Activated naive CD4-positive, alpha-beta T cell treated with anti-CD3 and anti-CD28 coated beads for 36 hours (primary cell): ENCODE measurements around the gene C1orf159. TPM values are rescaled to one million over a fixed set of nuclear protein-coding genes. Genes with fewer than 3 reads are reported as not detected.

Experiments
- CTCF ChIA-PET: fragments of 350-600 bp; sonication (Branson Sonifier 250); formaldehyde crosslinking; loops from one replicate; lab custom pipeline; 2021; ENCODE audit warnings: antibody characterized with exemption; lab: Charles Lee
- DNase-seq: peaks from one replicate; pipeline ENCODE4 v3.0.0-alpha.2; 2020
- H3K27ac Mint-ChIP-seq: one replicate; pipeline ENCODE4 v1.8.0; 2021; ENCODE audit warnings: mild to moderate bottlenecking, mixed read lengths
- H3K27me3 Mint-ChIP-seq: one replicate; pipeline ENCODE4 v1.8.0; 2021; ENCODE audit warnings: low read depth, mixed read lengths
- H3K36me3 Mint-ChIP-seq: one replicate; pipeline ENCODE4 v1.8.0; 2021; ENCODE audit warnings: low read depth, mixed read lengths
- H3K4me1 Mint-ChIP-seq: one replicate; pipeline ENCODE4 v1.8.0; 2021; ENCODE audit warnings: low read depth, mixed read lengths
- H3K4me3 Mint-ChIP-seq: one replicate; pipeline ENCODE4 v1.8.0; 2021; ENCODE audit warnings: mild to moderate bottlenecking, moderate library complexity, mixed read lengths
- H3K9me3 Mint-ChIP-seq: one replicate; pipeline ENCODE4 v1.8.0; 2021; ENCODE audit warnings: mixed read lengths
- intact Hi-C: fragments of 100-400 bp; cut with micrococcal nuclease; formaldehyde crosslinking; loops from one replicate; pipeline ENCODE4 v1.15.1; 2023
- total RNA-seq, 2 experiments: library from RNA; stranded (reverse); gene quantifications; one replicate each; pipeline ENCODE4 v1.2.3, GENCODE V29; 2021

C1orf159 gene
- total RNA-seq, 2 experiments from 2014 or later = 14.9 to 18.6 TPM

- Mint-ChIP-seq H3K36me3 (no peaks in the 10 kb centered on the region), H3K4me1 (peaks cover 11% of the 10 kb centered on the region), H3K4me3 (no peak overlapping the region), H3K9me3 (no peaks in the 10 kb centered on the region), H3K27ac (no peak overlapping the region), H3K27me3 (no peaks in the 10 kb centered on the region)
- DNase-seq = no peak
- CTCF ChIA-PET = interaction anchor here (0.6 to 4.4 kb wide), 5 partner anchors 110 to 172 kb away, joined by 3 to 43 read pairs (median 3); no protein-coding TSS in a partner anchor
- intact Hi-C loops = no loop called here
Observed at GRCh38 chr1:1119272-1119890, 3.5 kb upstream of the C1orf159 start.

DNA sequence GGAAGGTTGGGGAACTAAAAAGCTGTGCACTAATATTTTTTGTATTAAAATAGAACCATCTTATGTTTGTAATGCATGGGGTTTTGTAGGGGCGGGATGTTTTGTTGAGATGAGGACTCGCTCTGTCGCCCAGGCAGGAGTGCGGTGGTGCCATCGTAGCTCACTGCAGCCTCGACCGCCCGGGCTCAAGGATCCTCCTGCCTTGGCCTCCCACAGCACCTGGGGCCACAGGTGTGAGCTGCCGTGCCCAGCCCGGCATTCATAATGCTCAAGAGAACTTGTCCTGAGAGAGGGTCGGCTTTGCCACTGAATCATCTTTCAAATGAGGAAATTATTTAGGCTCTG is 3.0 kb upstream of the C1orf159 start:
- Mint-ChIP-seq H3K4me3 (no peak overlapping the region), H3K36me3 (no peaks in the 10 kb centered on the region), H3K27me3 (no peaks in the 10 kb centered on the region), H3K9me3 (no peaks in the 10 kb centered on the region), H3K4me1 (peaks cover 11% of the 10 kb centered on the region), H3K27ac (no peak overlapping the region)
- intact Hi-C loops = no loop called here
- no peak for DNase-seq
- CTCF ChIA-PET = interaction anchor here (1.2 to 4.4 kb wide), 4 partner anchors 111 to 173 kb away, joined by 3 to 43 read pairs (median 4); no protein-coding TSS in a partner anchor

DNA sequence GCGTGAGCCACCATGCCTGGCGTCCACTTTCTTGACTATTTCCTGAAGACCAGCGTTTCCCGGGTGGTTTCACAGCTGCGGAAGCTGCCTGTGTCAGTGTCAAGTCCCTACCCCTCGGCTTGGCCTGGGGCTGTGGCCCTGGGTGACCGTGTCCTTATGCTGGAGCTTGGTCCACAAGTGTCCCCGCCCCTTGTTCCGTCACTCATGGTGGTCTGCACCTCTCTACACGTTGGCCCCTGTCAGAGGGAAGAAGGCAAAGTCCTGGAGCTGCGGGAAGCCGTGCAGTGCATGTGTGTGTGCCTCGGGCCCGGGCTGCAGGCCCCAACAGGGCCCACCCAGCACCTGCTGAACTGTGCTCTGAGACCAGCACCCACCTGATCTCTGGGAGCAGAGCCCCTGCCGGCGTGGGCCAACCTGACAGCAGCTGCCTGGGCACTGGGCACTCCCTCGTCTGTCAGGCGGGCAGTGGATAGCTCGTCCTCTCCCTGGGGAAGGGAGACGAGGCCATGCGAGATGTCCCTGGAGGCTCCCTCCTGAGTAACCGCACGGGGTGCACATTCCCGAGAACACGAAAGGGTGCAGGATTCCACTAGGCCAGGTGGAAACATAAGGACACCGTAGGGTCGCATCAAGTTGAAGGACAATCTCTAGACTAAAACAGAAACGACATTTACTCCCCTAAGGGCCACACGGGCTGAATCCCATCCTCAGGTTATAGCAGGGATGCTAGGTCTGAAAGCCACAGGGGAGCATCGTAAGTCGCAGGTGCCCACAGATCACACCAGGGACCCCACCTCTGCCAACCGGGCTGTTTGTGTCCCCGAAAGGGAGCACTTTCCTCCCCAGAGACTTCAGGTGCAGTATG is 2.4 kb upstream of the C1orf159 start:
- Mint-ChIP-seq H3K36me3 (peaks cover 5% of the 10 kb centered on the region), H3K4me3 (no peak overlapping the region), H3K27ac (no peak overlapping the region), H3K27me3 (no peaks in the 10 kb centered on the region), H3K9me3 (peaks cover 3% of the 10 kb centered on the region), H3K4me1 (peaks cover 13% of the 10 kb centered on the region)
- CTCF ChIA-PET = interaction anchor here (0.6 to 1.2 kb wide), 3 partner anchors 24 to 174 kb away, joined by 3 to 4 read pairs (median 3); no protein-coding TSS in a partner anchor
- intact Hi-C loops = no loop called here
- no peak for DNase-seq

DNA sequence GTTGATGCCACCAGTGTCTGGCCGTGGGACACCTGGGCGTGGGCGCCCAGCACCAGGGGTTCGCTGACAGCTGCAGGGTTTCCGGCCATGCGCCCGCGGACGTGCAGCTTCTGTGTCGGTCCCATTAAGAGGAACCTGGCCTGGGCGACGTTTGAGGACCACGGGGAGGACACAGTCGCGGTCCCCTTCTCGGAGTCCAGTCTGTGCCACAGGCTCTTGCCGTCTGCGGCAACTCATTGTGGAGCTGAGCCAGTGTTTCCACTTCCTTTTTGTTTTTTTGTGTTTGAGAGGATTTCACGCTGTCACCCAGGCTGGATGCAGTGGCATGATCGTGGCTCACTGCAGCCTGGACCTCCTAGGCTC is 1.6 kb upstream of the C1orf159 start:
- H3K36me3 Mint-ChIP-seq = peaks cover 13% of the 10 kb centered on the region
- H3K9me3 Mint-ChIP-seq = peaks cover 4% of the 10 kb centered on the region
- no peak overlapping the region for H3K27ac Mint-ChIP-seq
- DNase-seq = no peak
- H3K4me3 Mint-ChIP-seq = peak overlapping the region; percentile 34
- no peaks in the 10 kb centered on the region for H3K27me3 Mint-ChIP-seq
- peaks cover 15% of the 10 kb centered on the region for H3K4me1 Mint-ChIP-seq
- CTCF ChIA-PET = interaction anchor here (0.7 to 1.2 kb wide), 2 partner anchors 133 to 175 kb away, joined by 4 to 8 read pairs; no protein-coding TSS in a partner anchor
- intact Hi-C loops = loop anchor here (2.0 kb wide), 3 partner anchors 77 to 97 kb away; partner anchors contain the start of gene TNFRSF4

GRCh38 chr1:1116701-1117468 is 996 bp upstream of the C1orf159 start:
- Mint-ChIP-seq H3K27ac (no peak overlapping the region), H3K4me3 (peak overlapping the region; percentile 39), H3K9me3 (peaks cover 4% of the 10 kb centered on the region), H3K4me1 (peaks cover 17% of the 10 kb centered on the region), H3K36me3 (peaks cover 18% of the 10 kb centered on the region), H3K27me3 (no peaks in the 10 kb centered on the region)
- peak; percentile 57 for DNase-seq
- intact Hi-C loops = loop anchor here (1.0 to 2.0 kb wide), 10 partner anchors 53 to 258 kb away; partner anchors contain the start of genes AURKAIP1, B3GALT6, NOC2L and PUSL1
- CTCF ChIA-PET = interaction anchor here (1.2 kb wide), 2 partner anchors 133 to 170 kb away, joined by 5 to 8 read pairs; no protein-coding TSS in a partner anchor

GRCh38 chr1:1115136-1115785 is 628 bp downstream of the C1orf159 start:
- Mint-ChIP-seq H3K4me1 (peaks cover 19% of the 10 kb centered on the region), H3K4me3 (peak overlapping the region; percentile 81), H3K27ac (peak overlapping the region; percentile 36), H3K27me3 (no peaks in the 10 kb centered on the region), H3K9me3 (peaks cover 4% of the 10 kb centered on the region), H3K36me3 (peaks cover 21% of the 10 kb centered on the region)
- no peak for DNase-seq
- CTCF ChIA-PET = interaction anchor here (1.5 kb wide), 1 partner anchor 131 kb away, joined by 4 read pairs; no protein-coding TSS in a partner anchor
- intact Hi-C loops = no loop called here

DNA sequence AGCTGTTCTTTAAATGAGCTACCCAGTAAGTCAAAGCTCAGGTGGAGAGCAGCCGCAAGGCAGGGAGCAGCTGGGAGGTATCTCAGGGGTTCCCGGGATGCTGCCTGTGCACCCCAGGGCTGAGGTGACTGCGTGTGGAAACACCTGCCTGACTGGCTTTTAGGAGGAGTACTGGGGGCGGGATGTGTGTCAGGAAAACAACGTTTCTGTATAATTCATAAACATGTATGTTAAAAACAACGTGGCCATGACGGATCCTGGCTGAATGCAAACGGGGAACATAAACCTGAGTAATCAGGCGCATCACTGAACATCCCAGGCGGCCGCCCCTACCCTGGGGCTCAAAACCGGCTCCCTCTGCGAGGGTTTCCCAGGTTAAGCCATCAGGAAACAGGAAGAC is 1.5 kb downstream of the C1orf159 start:
- CTCF ChIA-PET = interaction anchor here (0.6 to 1.5 kb wide), 2 partner anchors 10 to 130 kb away, joined by 4 read pairs; no protein-coding TSS in a partner anchor
- no peak for DNase-seq
- Mint-ChIP-seq H3K9me3 (peaks cover 4% of the 10 kb centered on the region), H3K36me3 (peaks cover 21% of the 10 kb centered on the region), H3K4me1 (peaks cover 19% of the 10 kb centered on the region), H3K27ac (no peak overlapping the region), H3K4me3 (peak overlapping the region; percentile 81), H3K27me3 (no peaks in the 10 kb centered on the region)
- intact Hi-C loops = no loop called here

- Mint-ChIP-seq H3K4me3 (no peak overlapping the region), H3K4me1 (peaks cover 21% of the 10 kb centered on the region), H3K27me3 (no peaks in the 10 kb centered on the region), H3K27ac (no peak overlapping the region), H3K36me3 (peaks cover 21% of the 10 kb centered on the region), H3K9me3 (peaks cover 6% of the 10 kb centered on the region)
- CTCF ChIA-PET = interaction anchor here (1.3 kb wide), 1 partner anchor 10 kb away, joined by 4 read pairs; no protein-coding TSS in a partner anchor
- intact Hi-C loops = no loop called here
- DNase-seq = no peak
Observed at GRCh38 chr1:1112237-1112985, 3.5 kb downstream of the C1orf159 start.

GRCh38 chr1:1111516-1112236 is 4.2 kb downstream of the C1orf159 start:
- H3K4me3 Mint-ChIP-seq = no peak overlapping the region
- CTCF ChIA-PET = interaction anchor here (1.3 kb wide), 1 partner anchor 11 kb away, joined by 4 read pairs; no protein-coding TSS in a partner anchor
- H3K9me3 Mint-ChIP-seq = peaks cover 6% of the 10 kb centered on the region
- peaks cover 21% of the 10 kb centered on the region for H3K36me3 Mint-ChIP-seq
- peaks cover 21% of the 10 kb centered on the region for H3K4me1 Mint-ChIP-seq
- intact Hi-C loops = no loop called here
- no peak overlapping the region for H3K27ac Mint-ChIP-seq
- no peak for DNase-seq
- H3K27me3 Mint-ChIP-seq = no peaks in the 10 kb centered on the region

GRCh38 chr1:1110561-1110971 is 5.3 kb downstream of the C1orf159 start:
- peaks cover 6% of the 10 kb centered on the region for H3K9me3 Mint-ChIP-seq
- H3K4me1 Mint-ChIP-seq = peaks cover 21% of the 10 kb centered on the region
- no peaks in the 10 kb centered on the region for H3K27me3 Mint-ChIP-seq
- no peak overlapping the region for H3K4me3 Mint-ChIP-seq
- intact Hi-C loops = no loop called here
- peaks cover 21% of the 10 kb centered on the region for H3K36me3 Mint-ChIP-seq
- DNase-seq = no peak
- H3K27ac Mint-ChIP-seq = no peak overlapping the region
- CTCF ChIA-PET = no interaction called here
